ENCODE results near the gene CCDC97.

GRCh38 chr19:41328842-41329225 lies 18.9 kb downstream of the CCDC97 start:
- TF ChIP-seq CTCF (IDR thresholded peaks at IDR 0.05), result no peak
- TF ChIP-seq POLR2A (IDR thresholded peaks at IDR 0.05), result no peak
- TF ChIP-seq EP300 (IDR thresholded peaks at IDR 0.05), result peak in 1 of 2 donors; percentile 72

Measured in tibial nerve (tissue), 4 donors.